IPS DF 19.7 (cell line): ENCODE results near the gene DCBLD1.
"Not testable (repeated sequence)": the region's sequence is repeated elsewhere in the genome, so short reads cannot be mapped to it uniquely, and the experiment has no call there.

Experiments
- DNase-seq: peaks from one replicate; pipeline ENCODE4 v3.0.0-alpha.2; 2013; ENCODE audit warnings: low read depth, low spot score

The DCBLD1 gene

DNA sequence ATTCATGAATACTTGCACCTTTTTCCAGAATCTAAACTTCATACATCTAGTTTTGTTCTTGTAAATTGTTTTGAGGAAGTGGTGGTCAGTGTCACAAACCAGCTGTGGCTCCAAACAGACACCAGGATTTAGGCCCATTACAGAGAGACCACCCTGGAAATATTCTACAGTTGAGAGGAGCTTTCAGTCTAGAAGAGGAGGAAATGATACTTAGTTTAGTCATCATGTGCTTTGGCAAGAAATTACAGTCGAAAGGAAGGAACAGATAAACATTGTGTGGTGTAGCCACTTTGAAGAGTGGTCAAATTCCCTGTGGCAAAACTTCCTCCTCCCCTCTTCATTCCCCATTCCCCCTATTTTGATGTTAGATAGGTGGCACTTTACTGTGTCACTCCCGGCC, 15.7 kb downstream of the DCBLD1 start:
- no peak for DNase-seq

DNA sequence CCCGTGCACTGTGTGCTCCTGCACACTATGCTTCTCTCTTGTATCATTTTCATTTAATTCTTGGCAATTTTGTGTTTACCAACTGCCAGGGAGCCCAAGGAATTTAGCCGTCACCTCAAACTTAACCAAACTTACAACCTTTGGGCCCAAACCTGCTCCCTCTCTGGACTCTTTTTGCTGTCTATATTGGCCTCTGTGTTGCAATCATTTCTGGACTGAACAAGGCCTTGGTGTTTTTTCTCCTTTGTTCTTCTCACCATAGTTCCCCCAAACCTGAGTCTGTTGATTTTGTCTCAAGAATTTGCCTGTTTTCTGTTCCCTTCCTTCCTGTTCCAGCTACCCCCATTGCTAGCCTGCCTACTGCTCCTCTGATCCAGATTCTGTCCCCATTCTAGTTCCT, 19.2 kb downstream of the DCBLD1 start:
- no peak for DNase-seq

DNA sequence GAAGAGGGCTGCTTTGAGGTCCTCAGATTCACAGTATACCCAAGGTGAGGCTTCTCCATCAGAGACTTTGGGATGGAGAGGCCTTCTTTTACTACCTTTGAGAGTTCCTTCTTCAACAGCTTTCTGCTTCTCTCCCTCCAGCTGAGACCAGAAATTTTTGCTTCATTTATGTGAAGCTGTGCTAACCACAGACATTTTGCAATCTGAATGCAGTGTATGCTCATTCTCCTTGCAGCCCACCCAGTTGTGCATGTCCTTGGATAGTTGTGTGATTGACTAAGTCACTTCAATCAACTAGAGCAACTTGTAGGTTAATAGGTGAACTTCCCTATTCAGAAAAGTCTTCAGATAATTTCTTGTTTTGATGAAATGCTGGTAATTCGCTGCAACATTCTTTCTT, 20.1 kb downstream of the DCBLD1 start:
- no peak for DNase-seq

DNA sequence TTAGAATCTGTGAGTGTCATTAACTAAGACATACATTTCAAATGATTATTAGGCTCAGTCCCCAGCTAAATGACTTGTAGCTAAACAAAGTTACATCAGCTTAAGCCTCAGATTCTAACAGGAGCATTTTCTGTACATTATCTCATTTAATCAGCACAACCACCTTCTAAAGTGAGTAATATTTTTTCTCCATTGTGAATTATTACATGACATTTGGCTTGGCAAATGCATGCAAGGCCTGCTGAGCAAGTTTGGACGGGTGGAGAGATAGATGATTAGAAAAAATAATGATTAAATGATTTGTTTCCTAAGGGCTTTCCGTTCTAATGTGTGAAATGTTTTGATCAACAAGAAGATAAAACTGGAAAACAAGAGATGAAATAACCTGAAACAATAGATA, 20.7 kb downstream of the DCBLD1 start:
- no peak for DNase-seq

DNA sequence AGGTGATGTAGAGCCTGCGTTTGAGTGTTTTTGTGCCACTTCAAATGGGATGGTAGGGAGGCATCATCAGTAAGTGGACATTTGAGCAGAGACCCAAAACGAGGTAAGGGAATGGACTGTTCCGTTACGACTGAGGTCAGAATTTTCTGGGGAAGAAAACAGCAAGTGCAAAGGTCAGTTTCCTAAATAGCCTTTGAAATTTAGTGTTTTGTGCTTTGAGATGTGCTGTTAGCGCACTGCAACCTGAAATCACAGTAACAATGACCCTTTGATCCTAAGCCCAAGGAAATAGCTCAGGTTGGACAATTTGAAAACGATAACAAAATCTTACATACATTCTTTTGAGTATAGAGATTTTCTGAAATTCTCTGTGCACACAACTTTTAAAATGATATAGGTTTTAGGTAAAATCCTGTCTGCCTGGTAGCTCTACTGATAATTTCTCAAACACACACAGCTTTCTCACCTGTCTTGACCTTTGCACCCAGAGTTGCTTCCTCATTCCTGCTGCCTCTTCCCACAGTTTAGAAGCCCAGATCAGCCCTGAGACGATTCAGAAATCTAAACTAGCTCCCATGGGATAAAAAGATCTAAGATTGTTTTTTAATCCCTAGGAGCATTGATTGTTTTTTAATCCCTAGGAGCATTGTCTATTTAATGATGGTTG, 22.1 kb downstream of the DCBLD1 start:
- no peak for DNase-seq

DNA sequence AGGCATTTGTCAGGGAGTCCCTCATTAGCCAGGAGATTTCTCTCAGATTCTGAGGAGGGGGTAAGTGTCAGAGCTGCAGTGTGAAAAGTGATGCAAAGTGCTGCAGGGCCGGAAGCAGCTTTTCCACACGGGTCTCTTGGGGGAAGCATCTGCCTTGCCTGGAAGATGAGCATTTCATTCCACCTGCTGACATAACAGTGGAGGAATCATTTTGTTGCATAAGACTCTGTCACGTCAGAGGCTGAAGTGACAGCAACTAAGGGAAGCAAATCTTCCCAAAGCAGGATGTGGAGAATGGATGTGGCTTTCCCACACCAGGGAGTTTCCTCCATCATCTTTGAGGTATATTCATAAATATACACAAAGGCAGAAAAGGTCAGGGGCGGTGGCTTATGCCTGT, 22.8 kb downstream of the DCBLD1 start:
- no peak for DNase-seq

DNA sequence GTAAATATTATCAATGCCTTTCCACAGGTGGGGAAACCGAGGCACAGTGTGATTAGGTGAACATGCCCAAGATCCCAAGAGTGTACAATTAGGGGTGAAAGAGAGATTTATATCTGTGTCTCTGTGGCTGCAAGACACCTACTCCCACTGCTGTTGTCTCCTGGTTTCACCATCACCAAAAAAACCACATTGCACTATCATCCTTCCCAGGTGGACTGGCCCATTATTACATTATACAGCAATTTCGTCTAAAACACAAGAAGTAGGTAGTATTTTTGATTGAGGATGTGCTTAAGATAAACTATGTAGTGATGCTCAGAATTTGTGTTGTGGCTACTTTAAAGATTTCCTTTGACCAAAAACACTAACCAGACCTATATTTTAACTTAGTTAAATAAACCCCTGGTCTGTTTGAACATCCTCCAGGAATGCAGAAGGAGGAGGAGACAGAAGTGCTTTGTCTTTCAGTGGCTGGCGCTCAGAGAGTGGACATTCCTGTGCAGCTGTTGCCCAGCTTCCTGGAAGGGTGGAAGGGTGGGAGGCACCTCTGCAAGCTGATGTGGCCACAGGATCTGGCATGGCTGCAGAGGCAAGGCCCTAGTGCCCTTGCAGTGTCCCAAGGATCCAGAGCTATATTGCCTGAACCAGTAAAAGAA, 23.8 kb downstream of the DCBLD1 start:
- DNase-seq = no peak

DNA sequence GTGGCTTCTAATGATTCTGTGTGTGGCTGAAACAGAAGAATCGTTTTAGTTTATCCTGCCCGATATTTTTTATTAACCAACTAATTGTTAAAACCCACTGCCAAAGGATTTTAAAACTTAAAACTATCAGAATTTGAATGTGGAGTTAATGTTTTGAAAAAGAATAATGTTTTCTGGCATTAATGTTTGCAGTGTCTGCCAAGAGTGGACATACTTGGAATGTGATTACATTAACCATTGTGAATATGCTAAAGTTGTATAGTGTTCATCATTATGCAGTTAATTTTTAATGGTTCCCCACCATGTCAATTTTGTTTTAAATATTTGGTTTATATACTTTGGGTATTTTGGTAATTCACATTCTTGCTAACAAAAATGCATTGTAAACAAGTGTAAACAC, 24.4 kb downstream of the DCBLD1 start:
- DNase-seq = no peak

DNA sequence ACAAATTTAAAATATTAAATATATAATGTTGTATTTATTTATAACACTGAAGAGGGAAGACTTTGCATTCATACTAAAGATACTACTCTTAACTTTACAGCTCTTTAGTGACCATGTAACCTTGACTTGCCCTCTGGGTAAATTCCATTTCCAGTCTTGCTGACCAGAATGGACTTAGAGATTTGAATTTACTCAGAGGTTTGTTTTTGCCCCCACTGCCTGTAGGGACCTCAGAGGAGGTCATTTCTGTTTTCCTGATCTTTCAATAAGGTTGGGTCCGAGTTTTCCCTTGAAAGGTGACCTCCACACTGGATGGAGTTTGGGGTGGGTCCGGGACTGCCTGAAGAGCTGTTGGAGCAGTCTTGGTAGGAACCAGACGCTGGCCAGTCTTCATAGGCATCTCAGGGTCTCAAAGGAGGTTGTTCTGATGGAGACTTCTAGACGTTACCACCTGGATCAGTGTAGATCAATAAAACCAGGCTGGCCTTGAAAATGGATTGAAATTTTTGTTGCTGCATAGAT, 26.0 kb downstream of the DCBLD1 start:
- no peak for DNase-seq

DNA sequence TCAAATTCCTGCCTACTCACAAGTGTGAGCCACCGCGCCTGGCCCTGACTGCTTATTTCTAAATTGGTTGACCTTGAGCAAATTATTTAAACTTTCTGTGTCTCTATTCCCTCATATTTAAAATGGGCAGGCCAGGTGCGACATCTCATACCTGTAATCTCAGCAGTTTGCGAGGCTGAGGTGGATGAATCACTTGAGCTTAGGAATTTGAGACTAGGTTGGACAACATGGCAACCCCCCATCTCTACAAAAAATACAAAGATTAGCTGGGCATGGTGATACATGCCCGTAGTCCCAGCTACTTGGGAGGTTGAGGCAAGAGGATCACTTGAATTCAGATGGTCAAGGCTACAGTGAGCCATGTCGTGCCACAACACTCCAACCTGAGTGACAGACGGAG, 26.5 kb downstream of the DCBLD1 start:
- DNase-seq = no peak

DNA sequence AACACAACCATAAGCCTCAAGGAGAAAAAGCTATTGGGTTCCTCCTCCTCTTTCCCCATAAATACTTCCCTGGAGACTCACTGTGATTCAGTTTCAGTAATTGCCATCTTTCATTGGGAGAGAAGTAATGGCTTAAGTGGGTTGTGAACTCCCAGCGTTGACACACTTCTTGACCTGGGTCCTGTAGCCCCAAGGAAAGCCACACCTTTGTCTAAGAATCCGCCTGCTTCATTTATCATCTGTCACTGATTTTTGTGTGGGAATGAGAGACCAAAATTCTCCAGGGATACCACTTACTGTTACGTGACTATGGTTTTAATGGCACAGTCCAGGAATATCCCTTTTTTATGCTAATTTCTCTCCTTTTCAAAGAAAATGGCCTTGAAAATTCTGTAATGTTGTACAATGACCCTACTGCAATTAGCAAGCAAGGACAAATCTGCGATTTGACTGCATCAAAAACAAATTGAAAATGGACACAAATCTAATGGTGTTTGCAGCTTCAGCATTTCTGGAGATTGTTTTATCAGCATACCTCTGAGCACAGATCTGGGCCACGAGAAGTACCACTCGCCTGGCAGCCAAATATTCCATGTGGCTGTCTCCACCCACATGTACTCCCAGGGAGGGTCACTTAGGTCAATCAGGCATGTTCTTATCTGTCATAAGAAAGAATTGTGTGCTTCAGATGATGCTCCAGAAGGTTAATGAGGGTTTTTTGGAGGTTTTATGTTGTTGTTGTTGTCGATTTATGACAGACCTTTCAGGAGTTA, 29.8 kb downstream of the DCBLD1 start:
- no peak for DNase-seq

DNA sequence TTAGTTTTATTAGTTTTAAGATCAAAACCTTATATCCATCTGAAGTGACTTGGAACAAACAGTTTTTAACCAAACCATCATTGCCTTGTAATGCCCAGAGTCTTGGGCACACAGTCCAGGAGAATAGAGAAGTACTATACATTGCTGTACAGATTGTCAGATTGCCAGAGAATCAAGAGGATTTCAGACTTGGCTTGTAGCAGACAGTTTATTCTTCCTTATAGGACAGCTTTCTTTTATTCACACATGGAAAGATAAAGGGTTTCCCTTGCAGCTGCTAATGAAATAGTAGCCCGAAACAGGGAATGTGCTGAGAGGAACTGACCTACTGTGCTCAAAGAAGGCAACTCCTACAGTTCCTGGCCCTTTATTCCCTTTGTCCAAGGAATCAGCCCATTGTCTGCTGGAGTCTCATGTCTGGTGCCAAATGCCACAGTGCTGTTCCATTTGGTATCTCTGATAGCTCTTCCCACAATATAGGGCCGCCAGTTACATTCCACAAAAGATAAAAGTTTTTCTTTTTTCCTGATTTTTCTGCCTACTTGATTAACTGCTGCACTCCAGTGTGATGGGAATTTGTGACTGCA, 30.6 kb downstream of the DCBLD1 start:
- DNase-seq = no peak

DNA sequence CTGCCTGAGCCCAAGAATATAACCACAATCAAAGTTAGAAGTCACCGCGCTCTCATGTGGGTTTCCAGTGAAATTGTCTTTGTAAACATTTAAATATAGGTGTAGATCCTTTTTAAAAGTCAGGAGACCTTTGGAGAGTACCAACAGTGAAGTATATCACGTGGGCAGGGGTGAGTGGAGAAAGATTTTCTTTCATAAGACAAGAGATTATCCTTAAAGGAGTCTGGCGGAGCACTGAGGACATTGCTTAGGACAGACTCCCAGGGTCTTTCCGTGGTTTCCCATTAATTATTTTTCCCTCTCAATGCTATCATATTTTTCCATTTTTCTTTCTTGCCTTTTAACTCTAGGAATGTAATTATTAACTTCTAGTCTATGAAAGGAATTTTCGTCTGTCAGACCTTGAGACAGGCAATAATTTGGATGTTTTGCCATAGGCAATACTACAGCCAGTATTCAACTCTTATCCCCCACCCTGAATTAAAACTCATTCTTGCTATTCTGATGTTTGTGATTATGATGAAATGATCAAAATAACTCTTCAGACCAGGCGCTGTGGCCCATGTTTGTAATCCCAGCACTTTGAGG, 31.4 kb downstream of the DCBLD1 start:
- no peak for DNase-seq

DNA sequence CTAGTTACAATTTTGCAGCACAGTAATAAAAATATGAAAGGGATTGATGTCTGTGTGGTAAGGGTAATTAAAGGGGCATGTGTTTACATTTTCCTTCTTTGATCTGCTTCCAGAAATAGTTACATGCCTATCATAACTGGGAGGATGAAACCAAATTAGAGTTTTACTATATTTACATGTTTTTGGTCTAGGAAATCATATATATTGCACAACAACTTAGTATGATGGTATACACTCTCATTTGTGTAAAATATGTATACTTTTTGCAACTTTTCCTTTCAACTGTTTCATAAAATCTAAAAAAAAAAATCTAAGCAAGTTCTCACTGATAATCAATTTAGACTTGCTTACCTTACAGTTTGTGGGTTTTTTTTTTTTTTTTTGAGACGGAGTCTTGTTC, 32.2 kb downstream of the DCBLD1 start:
- DNase-seq = no peak

DNA sequence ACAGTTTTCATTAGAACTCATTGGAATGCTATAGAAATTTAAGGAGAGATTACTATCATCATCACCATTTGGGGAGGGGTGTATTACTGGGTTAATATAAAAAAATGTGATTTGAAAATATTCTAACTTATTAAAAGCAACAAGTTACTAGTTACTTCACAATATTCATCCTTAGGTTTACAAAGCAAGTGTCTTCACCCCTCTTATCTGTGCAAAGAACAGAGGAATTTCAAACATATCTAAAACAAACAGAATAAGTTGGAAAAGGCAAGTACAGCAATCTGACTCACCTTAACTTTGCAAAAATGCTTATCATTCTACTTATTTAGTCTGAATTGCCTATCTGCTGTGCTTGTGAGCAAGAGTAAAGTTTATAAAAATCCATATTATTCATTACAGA, 32.9 kb downstream of the DCBLD1 start:
- no peak for DNase-seq

DNA sequence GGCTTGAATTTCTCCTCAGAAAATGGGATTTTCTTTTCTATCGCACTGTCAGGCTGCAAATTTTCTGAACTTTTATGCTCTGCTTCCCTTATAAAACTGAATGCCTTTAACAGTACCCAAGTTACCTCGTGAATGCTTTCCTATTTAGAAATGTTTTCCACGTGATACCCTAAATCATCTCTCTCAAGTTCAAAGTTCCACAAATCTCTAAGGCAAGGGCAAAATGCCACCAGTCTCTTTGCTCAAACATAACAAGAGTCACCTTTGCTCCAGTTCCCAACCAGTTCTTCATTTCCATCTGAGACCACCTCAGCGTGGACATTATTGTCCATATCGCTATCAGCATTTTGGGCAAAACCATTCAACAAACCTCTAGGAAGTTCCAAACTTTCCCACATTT, 35.5 kb downstream of the DCBLD1 start:
- DNase-seq = not testable (repeated sequence)

DNA sequence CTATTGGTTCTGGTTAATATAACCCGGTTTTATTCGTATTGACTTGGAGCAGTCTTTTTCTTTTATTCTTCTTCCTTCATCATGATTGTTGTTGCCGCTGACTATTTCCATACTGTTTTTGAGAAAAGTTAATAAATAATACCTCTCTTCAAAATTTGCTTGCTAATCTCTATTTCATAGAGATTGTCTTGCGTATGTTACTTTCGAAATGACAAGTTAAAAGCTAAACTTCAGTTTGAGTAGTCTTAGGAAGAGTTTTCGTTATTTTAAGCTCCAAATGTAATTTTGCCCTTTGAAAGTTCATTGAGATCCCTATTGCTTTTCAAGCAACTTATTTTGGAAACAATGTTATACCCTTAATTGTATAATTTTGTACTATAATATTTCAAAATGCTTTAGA, 36.4 kb downstream of the DCBLD1 start:
- DNase-seq = no peak

DNA sequence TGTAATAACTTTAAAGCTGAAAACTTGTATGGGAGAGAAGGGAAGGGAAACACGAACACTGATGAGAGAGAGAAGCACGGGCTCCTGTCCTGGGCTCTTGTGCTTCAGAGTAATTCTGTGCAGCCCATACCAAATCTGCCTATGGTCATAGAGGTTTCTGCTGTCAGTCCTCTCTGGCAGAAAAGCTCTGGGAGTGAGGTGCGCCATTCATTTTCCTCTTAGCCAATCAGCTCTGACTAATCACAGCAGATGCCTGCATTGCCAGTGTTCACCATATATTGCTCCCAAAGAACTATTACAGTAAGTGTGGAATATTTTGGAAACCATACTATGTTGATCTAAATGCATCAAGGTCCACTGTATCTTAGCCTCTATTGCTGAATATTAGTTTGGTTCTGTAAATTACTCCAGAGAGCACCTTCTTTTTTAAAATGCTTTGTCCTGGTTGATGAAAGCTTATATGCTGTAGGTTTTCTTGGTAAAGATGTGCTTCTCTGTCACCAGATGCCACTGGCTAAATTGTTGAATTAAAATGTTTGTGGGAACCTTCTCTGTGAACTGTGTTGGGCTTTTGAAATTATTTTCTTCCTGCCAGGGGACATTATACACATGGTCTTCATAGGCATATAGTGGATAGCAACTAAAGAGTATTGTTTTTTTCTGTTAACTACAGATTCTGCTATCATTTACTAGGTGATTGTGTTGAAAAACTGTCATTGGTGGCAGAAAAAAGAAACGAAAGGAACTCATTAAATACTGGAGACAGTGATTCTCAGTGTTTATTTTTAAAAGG, 38.3 kb downstream of the DCBLD1 start:
- no peak for DNase-seq

DNA sequence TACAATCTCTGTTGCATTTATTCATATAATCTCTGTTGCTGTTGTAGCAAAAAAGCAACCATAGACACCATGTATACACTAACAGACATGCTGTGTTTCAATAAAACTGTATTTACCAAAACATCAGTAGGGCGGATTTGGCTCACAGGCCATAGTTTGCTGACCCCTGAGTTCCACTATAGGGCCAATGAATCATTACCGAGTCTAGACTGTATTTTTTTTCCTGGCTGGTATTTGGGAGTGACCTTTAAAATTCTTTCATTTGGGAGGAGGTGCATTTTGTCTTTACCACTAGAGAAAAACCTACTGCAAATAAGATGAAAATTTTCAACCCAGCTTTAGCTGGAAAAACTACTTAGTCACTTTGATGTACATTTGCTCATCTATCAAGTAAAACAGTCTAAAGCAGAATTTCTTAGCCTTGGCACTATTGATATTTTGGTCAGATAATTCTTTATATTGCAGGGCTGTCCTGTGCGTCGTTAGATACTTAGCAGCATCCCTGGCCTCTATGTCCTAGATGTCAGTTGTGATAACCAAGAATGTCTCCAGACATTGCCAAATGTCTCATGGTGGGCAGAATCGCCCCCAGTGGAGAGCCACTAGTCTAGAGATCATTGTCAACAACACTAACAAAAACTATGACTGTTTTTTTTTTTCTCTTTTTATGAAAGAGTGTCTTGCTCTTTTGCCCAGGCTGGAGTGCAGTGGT, 39.5 kb downstream of the DCBLD1 start:
- no peak for DNase-seq

DNA sequence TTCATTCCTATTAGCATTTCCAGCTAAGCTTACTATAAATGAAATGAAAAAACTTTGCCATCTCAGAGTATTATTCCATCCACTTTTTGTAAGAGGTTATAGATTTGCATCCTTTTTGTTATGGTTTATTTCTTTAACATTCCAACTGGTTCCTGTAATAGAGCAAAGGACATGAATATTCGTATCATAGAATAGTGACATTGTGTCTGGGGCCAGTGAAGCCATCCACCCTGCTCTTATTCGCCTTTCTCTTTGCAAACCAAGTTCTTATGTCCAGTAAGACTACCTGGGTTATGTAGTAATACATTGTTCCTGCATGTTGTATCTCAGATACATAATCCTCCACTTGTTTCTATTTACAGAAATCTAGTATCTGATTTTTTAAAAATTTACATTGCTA, 43.1 kb downstream of the DCBLD1 start:
- DNase-seq = no peak
